ENCODE results near the gene SHISA7. TPM values are rescaled to one million over a fixed set of nuclear protein-coding genes. Genes with fewer than 3 reads are reported as not detected.

The SHISA7 gene
- total RNA-seq, 2 experiments from 2014 or later = not detected

GRCh38 chr19:55461259-55461973 lies 18.3 kb upstream of the SHISA7 start, which contains the start of gene ISOC2:
TSS of gene ISOC2 (minus strand) at chr19:55461642. CDS start at chr19:55456486, 5,156 bp downstream.
- peak; percentile 100 for DNase-seq
- Mint-ChIP-seq H3K4me1 (peaks cover 18% of the 10 kb centered on the region), H3K9me3 (no peaks in the 10 kb centered on the region), H3K27me3 (no peaks in the 10 kb centered on the region), H3K36me3 (peaks cover 2% of the 10 kb centered on the region), H3K27ac (peak within 1 kb of the TSS; percentile 83), H3K4me3 (peak within 1 kb of the TSS; percentile 82)

DNA sequence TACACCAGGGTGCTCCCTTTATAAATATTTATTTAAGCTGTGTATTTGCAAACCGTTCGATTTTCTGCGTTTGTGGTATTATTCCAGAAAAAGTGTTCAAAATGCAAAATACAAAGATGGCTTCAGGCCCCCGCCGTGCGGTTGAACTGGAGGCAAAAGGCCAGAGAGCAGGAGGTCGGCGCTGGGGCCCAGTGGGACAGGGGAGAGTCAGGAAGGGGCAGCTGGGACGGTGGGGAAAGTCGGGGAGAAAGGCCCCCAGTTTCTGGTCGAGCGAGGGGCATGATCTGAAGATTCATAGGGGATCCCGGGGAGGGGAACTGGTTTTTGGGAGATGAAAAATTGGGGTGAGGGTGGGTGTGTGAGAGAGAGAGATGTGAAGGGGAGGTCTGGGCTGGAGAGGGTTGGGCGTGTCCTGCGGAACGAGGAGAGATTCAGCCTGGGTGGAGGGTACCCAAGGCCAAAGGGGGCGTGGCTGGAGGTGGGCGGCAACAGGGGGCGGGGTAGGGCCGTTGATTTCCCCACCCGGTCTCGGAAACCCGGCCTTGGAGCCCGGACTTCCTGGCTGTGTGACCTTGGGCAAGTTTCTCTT lies 17.7 kb upstream of the SHISA7 start:
- Mint-ChIP-seq H3K36me3 (peaks cover 2% of the 10 kb centered on the region), H3K27me3 (no peaks in the 10 kb centered on the region), H3K9me3 (no peaks in the 10 kb centered on the region), H3K4me3 (peak overlapping the region; percentile 82), H3K27ac (peak overlapping the region; percentile 83), H3K4me1 (peaks cover 18% of the 10 kb centered on the region)
- DNase-seq = peak; percentile 50

- Mint-ChIP-seq H3K9me3 (no peaks in the 10 kb centered on the region), H3K4me3 (peak overlapping the region; percentile 82), H3K27me3 (no peaks in the 10 kb centered on the region), H3K27ac (no peak overlapping the region), H3K4me1 (peaks cover 18% of the 10 kb centered on the region), H3K36me3 (peaks cover 2% of the 10 kb centered on the region)
- DNase-seq = no peak
These were observed 17.0 kb upstream of the SHISA7 start for GRCh38 chr19:55459950-55460657.

DNA sequence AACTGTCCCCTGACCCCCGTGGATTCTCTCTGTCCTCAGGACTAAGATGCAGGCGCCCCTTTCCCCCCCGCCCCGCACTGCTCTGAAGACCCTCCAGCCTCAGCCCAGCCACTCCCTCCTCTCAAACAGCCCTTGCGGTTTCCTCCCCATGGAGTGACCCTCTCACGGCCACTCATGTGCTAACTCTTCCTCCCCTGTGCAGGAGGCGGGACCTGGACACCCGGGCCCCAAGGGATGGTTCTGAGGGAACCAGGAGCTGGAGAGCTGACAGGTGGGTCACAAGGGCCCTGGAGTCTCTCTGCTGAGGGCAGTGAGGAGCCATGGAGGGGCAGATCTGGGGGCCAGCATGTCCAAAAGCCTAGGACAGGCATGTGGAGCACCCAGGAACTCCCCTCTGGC lies 16.4 kb upstream of the SHISA7 start:
- Mint-ChIP-seq H3K27me3 (no peaks in the 10 kb centered on the region), H3K27ac (no peak overlapping the region), H3K9me3 (no peaks in the 10 kb centered on the region), H3K36me3 (peaks cover 5% of the 10 kb centered on the region), H3K4me1 (peaks cover 18% of the 10 kb centered on the region), H3K4me3 (no peak overlapping the region)
- DNase-seq = no peak

DNA sequence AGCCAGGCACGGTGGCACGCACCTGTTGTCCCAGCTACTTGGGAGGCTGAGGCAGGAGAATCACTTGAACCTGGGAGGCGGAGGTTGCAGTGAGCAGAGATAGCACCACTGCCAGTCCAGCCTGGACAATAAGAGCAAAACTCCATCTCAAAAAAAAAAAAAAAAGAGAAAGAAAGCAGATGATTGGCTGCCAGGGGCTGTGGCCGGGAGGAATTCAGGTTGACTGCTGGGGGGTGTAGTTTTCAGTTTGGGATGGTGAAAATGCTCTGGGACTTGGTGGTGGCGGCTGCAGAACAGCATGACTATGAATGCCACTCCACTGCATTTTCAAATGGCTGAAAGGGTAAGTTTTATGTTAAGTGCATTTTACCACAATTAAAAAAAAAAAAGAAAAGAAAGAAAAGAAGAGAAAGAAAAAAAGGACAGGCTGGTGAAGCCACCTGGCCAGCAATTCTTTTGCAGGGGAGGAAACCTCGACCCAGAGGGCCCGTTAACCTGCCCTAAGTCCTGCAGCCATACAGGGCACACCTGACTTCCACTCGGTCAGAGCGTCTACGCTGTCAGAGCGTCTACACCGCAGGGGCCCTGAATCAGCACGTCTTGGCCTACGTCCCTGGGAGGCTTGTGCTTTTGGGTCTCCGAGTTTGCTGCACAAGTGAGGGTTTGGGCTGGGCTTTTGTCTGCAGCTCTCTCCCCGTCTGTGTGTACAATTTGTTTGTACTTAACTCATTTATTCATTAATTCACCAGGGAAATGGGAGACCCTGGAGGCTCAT lies 14.8 kb upstream of the SHISA7 start:
- H3K9me3 Mint-ChIP-seq = no peaks in the 10 kb centered on the region
- H3K27ac Mint-ChIP-seq = no peak overlapping the region
- peaks cover 14% of the 10 kb centered on the region for H3K27me3 Mint-ChIP-seq

GRCh38 chr19:55456347-55456746 lies 13.2 kb upstream of the SHISA7 start:
- no peak for DNase-seq

More for the DNA sequence above, 14.8 kb upstream of the SHISA7 start:
- DNase-seq = no peak
- Mint-ChIP-seq H3K36me3 (peaks cover 14% of the 10 kb centered on the region), H3K4me3 (no peak overlapping the region), H3K4me1 (peaks cover 18% of the 10 kb centered on the region)

GRCh38 chr19:55455576-55456235 lies 12.6 kb upstream of the SHISA7 start:
- Mint-ChIP-seq H3K4me1 (peaks cover 10% of the 10 kb centered on the region), H3K4me3 (no peak overlapping the region), H3K27ac (no peak overlapping the region), H3K27me3 (peaks cover 30% of the 10 kb centered on the region), H3K36me3 (peaks cover 12% of the 10 kb centered on the region), H3K9me3 (no peaks in the 10 kb centered on the region)
- no peak for DNase-seq

More at GRCh38 chr19:55456347-55456746, 13.2 kb upstream of the SHISA7 start:
- peaks cover 14% of the 10 kb centered on the region for H3K4me1 Mint-ChIP-seq
- H3K9me3 Mint-ChIP-seq = no peaks in the 10 kb centered on the region
- no peak overlapping the region for H3K4me3 Mint-ChIP-seq
- no peak overlapping the region for H3K27ac Mint-ChIP-seq
- H3K27me3 Mint-ChIP-seq = peaks cover 25% of the 10 kb centered on the region
- peaks cover 12% of the 10 kb centered on the region for H3K36me3 Mint-ChIP-seq

DNA sequence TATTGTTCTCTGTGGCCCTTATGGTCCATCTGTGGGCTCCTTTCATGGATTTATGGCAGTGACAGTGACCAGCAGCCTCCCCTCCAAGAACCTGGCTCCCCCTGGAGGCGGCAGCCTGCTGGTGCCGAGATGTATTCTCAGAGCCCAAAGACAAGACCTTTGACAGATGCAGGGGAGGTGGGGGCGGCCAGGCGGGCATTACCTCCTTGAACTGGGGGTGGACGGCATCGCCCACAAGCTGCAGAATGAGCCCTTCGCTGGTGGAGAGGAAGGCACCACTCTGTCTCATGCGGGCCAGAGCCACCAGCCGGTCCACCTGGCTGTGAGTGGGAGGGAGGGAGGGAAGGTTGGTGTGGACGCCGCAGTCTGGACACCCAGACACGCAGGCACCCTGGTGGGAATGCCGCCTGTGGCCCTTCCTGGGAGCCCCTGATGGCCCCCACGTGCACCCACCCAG lies 11.7 kb upstream of the SHISA7 start:
- peak; percentile 52 for DNase-seq
- peaks cover 12% of the 10 kb centered on the region for H3K36me3 Mint-ChIP-seq
- H3K4me3 Mint-ChIP-seq = no peak overlapping the region
- peaks cover 35% of the 10 kb centered on the region for H3K27me3 Mint-ChIP-seq
- peaks cover 3% of the 10 kb centered on the region for H3K4me1 Mint-ChIP-seq
- H3K27ac Mint-ChIP-seq = no peak overlapping the region
- no peaks in the 10 kb centered on the region for H3K9me3 Mint-ChIP-seq

- no peak overlapping the region for H3K4me3 Mint-ChIP-seq
- peaks cover 12% of the 10 kb centered on the region for H3K36me3 Mint-ChIP-seq
- H3K4me1 Mint-ChIP-seq = peaks cover 3% of the 10 kb centered on the region
- peaks cover 35% of the 10 kb centered on the region for H3K27me3 Mint-ChIP-seq
- no peak overlapping the region for H3K27ac Mint-ChIP-seq
- no peak for DNase-seq
- H3K9me3 Mint-ChIP-seq = no peaks in the 10 kb centered on the region
These were observed 10.6 kb upstream of the SHISA7 start for GRCh38 chr19:55453511-55454260.

GRCh38 chr19:55452749-55453346 lies 9.7 kb upstream of the SHISA7 start:
- Mint-ChIP-seq H3K27ac (no peak overlapping the region), H3K27me3 (peaks cover 35% of the 10 kb centered on the region), H3K4me3 (no peak overlapping the region), H3K9me3 (no peaks in the 10 kb centered on the region), H3K4me1 (peaks cover 3% of the 10 kb centered on the region), H3K36me3 (peaks cover 12% of the 10 kb centered on the region)
- peak; percentile 51 for DNase-seq

DNA sequence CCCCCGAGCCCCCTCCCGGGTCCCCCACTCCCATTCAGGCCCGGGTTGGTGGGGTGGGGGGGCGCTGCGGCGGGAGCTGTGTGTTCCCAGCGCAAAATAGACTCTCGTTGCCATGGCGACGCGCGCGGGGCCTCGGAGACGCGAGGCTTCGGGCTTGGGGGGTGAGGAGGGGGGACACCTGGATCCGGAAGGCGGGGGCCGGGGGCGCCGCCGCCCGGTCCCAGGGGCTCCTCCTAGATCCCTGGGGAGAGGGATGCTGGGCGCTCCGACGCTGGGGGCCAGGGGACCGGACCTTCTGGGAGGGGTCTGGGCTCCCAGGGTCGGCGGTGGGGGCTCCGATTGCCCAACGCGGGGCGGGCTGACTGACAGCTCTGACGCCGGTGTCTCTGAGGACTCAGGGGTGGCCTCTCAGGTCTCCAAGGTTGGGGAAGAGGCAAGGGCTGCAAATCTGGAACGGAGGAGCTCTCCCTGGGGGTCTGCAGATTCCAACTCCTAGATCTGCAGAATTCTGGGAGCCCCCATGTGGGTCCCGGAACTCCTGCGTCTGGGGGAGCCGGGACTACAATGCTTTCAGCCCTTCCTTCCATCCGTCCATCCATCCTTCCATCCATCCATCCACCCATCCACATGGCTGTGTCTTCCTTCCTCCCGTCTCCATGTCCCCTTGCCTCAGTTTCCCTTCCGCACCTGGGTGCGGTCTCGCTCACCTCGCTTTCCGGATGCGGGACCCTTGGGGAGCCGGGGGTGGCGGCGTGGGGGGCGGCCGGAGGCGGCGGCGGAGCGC lies 9.1 kb upstream of the SHISA7 start:
- Mint-ChIP-seq H3K27me3 (peaks cover 35% of the 10 kb centered on the region), H3K4me1 (peaks cover 3% of the 10 kb centered on the region), H3K27ac (no peak overlapping the region), H3K36me3 (peaks cover 12% of the 10 kb centered on the region), H3K4me3 (peak overlapping the region; percentile 40), H3K9me3 (no peaks in the 10 kb centered on the region)
- DNase-seq = no peak

GRCh38 chr19:55451163-55451964 lies 8.3 kb upstream of the SHISA7 start:
- no peaks in the 10 kb centered on the region for H3K9me3 Mint-ChIP-seq

More at GRCh38 chr19:55451163-55451964, 8.3 kb upstream of the SHISA7 start:
- peaks cover 3% of the 10 kb centered on the region for H3K4me1 Mint-ChIP-seq
- H3K36me3 Mint-ChIP-seq = peaks cover 12% of the 10 kb centered on the region
- H3K4me3 Mint-ChIP-seq = peak overlapping the region; percentile 40
- peaks cover 35% of the 10 kb centered on the region for H3K27me3 Mint-ChIP-seq
- no peak overlapping the region for H3K27ac Mint-ChIP-seq
- DNase-seq = no peak
